BLaER1 (cell line): Measurements from ENCODE around the gene NCDN.

Experiments
- H3K27ac ChIP-seq: shearing (Covaris generic); formaldehyde crosslinking; 2 replicates; pipeline ENCODE4 v1.8.1; 2022
- H3K27me3 ChIP-seq: shearing (Covaris generic); formaldehyde crosslinking; 2 replicates; pipeline ENCODE4 v1.8.1; 2022
- H3K36me3 ChIP-seq: shearing (Covaris generic); formaldehyde crosslinking; 2 replicates; pipeline ENCODE4 v1.8.1; 2022
- H3K4me1 ChIP-seq: shearing (Covaris generic); formaldehyde crosslinking; 2 replicates; pipeline ENCODE4 v1.8.1; 2022
- H3K4me2 ChIP-seq: shearing (Covaris generic); formaldehyde crosslinking; 2 replicates; pipeline ENCODE4 v1.8.1; 2022
- H3K4me3 ChIP-seq: shearing (Covaris generic); formaldehyde crosslinking; 2 replicates; pipeline ENCODE4 v1.8.1; 2022
- H3K9ac ChIP-seq: shearing (Covaris generic); formaldehyde crosslinking; 2 replicates; pipeline ENCODE4 v1.8.1; 2022
- H3K9me3 ChIP-seq: shearing (Covaris generic); formaldehyde crosslinking; 2 replicates; pipeline ENCODE4 v1.8.1; 2022
- H4K20me1 ChIP-seq: shearing (Covaris generic); formaldehyde crosslinking; 2 replicates; pipeline ENCODE4 v1.8.1; 2022
- Cebpa-rat ChIP-seq: shearing (Covaris generic); IDR thresholded peaks from 2 replicates; pipeline ENCODE4 v1.8.1; 2022

Gene NCDN

GRCh38 chr1:35599411-35599810, 41.8 kb downstream of the NCDN start:
- Histone ChIP-seq H3K4me3 (no peak overlapping the region), H3K9me3 (no peaks in the 10 kb centered on the region), H3K4me2 (no peak overlapping the region), H4K20me1 (peaks cover 5% of the 10 kb centered on the region; the same call in 1 of the 2 replicates), H3K4me1 (no peaks in the 10 kb centered on the region), H3K36me3 (peaks cover 81% of the 10 kb centered on the region), H3K9ac (no peak overlapping the region), H3K27me3 (no peaks in the 10 kb centered on the region), H3K27ac (no peak overlapping the region)
- TF ChIP-seq Cebpa-rat, result no peak

GRCh38 chr1:35600593-35600992, 43.0 kb downstream of the NCDN start:
- H3K4me1 ChIP-seq, result no peaks in the 10 kb centered on the region
- no peaks in the 10 kb centered on the region for H3K9me3 ChIP-seq
- H4K20me1 ChIP-seq, result peaks cover 17% of the 10 kb centered on the region
- no peak overlapping the region for H3K4me3 ChIP-seq
- H3K27me3 ChIP-seq, result no peaks in the 10 kb centered on the region
- TF ChIP-seq Cebpa-rat, result no peak
- no peak overlapping the region for H3K27ac ChIP-seq
- peaks cover 90% of the 10 kb centered on the region for H3K36me3 ChIP-seq
- no peak overlapping the region for H3K4me2 ChIP-seq
- no peak overlapping the region for H3K9ac ChIP-seq

DNA sequence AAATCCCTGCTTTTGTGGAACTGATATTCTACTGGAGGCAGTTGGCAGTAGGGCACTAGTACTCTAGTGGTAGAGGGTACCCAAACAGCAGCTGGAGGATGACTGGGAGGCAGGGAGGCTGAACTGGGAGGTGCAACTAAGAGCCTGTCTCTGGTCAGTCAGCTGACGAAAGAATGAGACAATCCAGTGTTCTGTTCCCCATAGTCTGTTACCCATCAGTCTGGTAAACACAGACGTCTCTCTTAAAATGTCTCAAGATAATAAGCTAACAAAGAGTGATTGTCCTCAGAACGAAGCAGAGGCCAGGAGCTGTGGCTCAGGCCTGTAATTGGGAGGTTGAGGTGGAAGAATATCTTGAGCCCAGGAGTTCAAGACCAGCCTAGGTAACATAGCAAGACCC, 45.9 kb downstream of the NCDN start:
- Histone ChIP-seq H3K4me3 (no peak overlapping the region), H3K9me3 (no peaks in the 10 kb centered on the region), H3K27ac (no peak overlapping the region), H4K20me1 (peaks cover 44% of the 10 kb centered on the region), H3K9ac (no peak overlapping the region), H3K36me3 (peaks cover 94% of the 10 kb centered on the region), H3K4me1 (no peaks in the 10 kb centered on the region), H3K27me3 (no peaks in the 10 kb centered on the region), H3K4me2 (no peak overlapping the region)
- no peak for TF ChIP-seq Cebpa-rat

DNA sequence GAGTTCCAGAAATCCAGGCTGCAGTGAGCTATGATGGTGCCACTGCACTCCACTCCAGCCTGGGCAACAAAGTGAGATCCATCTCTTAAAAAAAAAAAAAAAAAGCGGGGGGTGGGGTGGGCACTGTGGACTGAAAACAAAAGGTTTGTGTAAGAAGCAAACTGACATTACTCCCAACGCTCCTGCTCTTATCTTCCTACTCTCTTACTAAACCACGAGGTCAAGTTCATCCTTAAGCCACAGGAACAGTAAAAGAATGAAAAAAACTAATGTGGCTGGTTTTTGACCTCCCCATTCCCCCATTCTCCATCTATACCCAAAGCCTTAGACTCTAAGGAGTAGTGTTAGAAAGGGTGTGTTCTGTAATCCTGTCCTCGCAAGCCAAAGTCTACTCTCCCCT, 46.3 kb downstream of the NCDN start:
- TF ChIP-seq Cebpa-rat, result no peak
- Histone ChIP-seq H3K9ac (no peak overlapping the region), H3K9me3 (no peaks in the 10 kb centered on the region), H3K27me3 (no peaks in the 10 kb centered on the region), H3K36me3 (peaks cover 95% of the 10 kb centered on the region), H4K20me1 (peaks cover 47% of the 10 kb centered on the region), H3K4me3 (no peak overlapping the region), H3K4me2 (no peak overlapping the region), H3K27ac (no peak overlapping the region), H3K4me1 (no peaks in the 10 kb centered on the region)

DNA sequence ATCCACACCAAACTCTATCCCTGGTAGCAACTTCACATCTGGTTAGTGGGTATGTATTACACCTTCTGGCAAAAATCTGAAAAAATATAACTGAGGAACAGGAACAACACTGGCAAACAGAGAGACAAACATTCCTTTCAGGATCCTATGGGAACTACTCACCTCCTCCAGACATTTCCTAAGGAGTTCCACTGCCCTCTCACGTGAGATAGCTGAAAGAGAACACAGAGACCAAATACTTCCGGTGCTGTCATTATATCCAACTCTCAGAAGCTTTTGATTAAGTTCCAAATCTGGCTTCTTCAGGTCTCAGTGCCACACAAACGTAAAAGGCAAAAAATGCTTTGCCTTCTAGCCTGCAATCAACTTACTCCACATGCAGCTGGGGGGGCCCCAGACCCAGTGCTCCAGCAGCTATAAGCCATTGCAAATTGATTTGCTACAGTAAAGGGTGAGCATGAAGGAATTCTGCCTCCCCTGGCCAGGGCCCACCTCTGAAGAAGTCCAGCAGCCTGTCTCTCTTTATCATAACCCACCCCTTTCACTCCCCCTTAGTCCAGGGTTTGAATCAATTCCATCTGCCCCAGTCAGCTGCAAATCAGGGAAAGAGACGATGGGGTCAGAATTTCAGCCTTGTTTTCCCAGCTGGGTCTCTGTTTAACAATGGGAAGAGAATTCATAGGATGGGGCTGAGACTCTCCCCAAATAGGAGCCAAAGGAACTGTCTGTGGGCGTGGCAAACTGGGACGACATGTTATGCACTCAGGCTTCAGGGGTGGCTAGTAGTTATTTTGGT, 47.7 kb downstream of the NCDN start:
- no peaks in the 10 kb centered on the region for H3K4me1 ChIP-seq
- H3K9me3 ChIP-seq, result no peaks in the 10 kb centered on the region
- peaks cover 59% of the 10 kb centered on the region for H4K20me1 ChIP-seq
- no peak overlapping the region for H3K9ac ChIP-seq
- no peak overlapping the region for H3K27ac ChIP-seq
- H3K4me3 ChIP-seq, result no peak overlapping the region
- H3K27me3 ChIP-seq, result no peaks in the 10 kb centered on the region
- no peak for TF ChIP-seq Cebpa-rat
- H3K36me3 ChIP-seq, result peaks cover 95% of the 10 kb centered on the region
- no peak overlapping the region for H3K4me2 ChIP-seq

- TF ChIP-seq Cebpa-rat, result no peak
- Histone ChIP-seq H3K9me3 (no peaks in the 10 kb centered on the region), H4K20me1 (peaks cover 64% of the 10 kb centered on the region), H3K36me3 (peaks cover 95% of the 10 kb centered on the region), H3K27ac (no peak overlapping the region), H3K4me1 (no peaks in the 10 kb centered on the region), H3K9ac (no peak overlapping the region), H3K4me3 (no peak overlapping the region), H3K4me2 (no peak overlapping the region), H3K27me3 (no peaks in the 10 kb centered on the region)
Observed at GRCh38 chr1:35605867-35606182, 48.2 kb downstream of the NCDN start.

GRCh38 chr1:35611655-35612054, 54.1 kb downstream of the NCDN start:
- Histone ChIP-seq H3K36me3 (peaks cover 95% of the 10 kb centered on the region), H3K27ac (no peak overlapping the region), H4K20me1 (peaks cover 95% of the 10 kb centered on the region), H3K9me3 (no peaks in the 10 kb centered on the region), H3K4me2 (no peak overlapping the region), H3K4me3 (no peak overlapping the region), H3K27me3 (no peaks in the 10 kb centered on the region), H3K9ac (no peak overlapping the region), H3K4me1 (no peaks in the 10 kb centered on the region)
- no peak for TF ChIP-seq Cebpa-rat

DNA sequence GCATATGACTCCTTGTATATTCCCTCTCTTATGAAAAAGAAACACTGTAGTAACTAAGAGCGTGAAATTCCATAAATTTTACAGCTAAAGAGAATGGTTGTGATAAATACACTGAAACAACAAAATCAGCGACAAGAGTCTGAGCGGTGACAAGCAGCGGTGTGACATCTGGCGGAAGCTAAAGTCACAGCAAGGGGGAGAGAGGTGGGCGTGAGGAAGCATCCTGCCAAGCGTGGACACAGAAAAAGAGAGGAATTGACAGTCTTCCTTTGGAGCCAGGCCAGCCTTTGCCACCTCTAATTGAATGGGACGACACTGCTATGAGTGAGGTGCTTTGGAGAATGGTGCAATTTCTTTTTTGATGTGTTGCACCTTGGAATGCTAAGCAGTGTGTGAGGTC, 57.8 kb downstream of the NCDN start:
- H3K27me3 ChIP-seq, result no peaks in the 10 kb centered on the region
- no peak overlapping the region for H3K27ac ChIP-seq
- no peak overlapping the region for H3K4me2 ChIP-seq
- no peaks in the 10 kb centered on the region for H3K9me3 ChIP-seq
- no peak overlapping the region for H3K4me3 ChIP-seq
- no peak overlapping the region for H3K9ac ChIP-seq
- H3K4me1 ChIP-seq, result no peaks in the 10 kb centered on the region
- TF ChIP-seq Cebpa-rat, result no peak
- peaks cover 98% of the 10 kb centered on the region for H4K20me1 ChIP-seq
- peaks cover 92% of the 10 kb centered on the region for H3K36me3 ChIP-seq
